K562 (cell line): ENCODE results near the gene TOM1L2. TPM values are rescaled to one million over a fixed set of nuclear protein-coding genes. Genes with fewer than 3 reads are reported as not detected.
A peak's percentile ranks its signal among the peaks of the same experiment; 100 is the strongest.

Experiments
- GABPA ChIP-seq: fragments of 200-800 bp; sonication (Bioruptor generic); conservative IDR thresholded peaks from 2 replicates; pipeline ENCODE4 v1.6.1; 2016; ENCODE audit warnings: low read depth, missing genetic modification characterization, missing compliant biosample characterization
- HDAC6 ChIP-seq: IDR thresholded peaks from 2 replicates; pipeline ENCODE4 v1.6.1; 2012; ENCODE audit warnings: low read depth, mild to moderate bottlenecking, control low read depth, inconsistent platforms, low read length, moderate library complexity
- NEUROD1 ChIP-seq: fragments of 150-350 bp; IDR thresholded peaks from 2 replicates; pipeline ENCODE4 v1.6.1; 2014; ENCODE audit warnings: borderline replicate concordance, low read length, low read depth; ENCODE audit not compliant: partially characterized antibody
- POLR3A ChIP-seq: IDR thresholded peaks from 2 replicates; pipeline ENCODE4 v1.6.1; 2011; ENCODE audit warnings: borderline replicate concordance, mild to moderate bottlenecking, moderate library complexity; ENCODE audit not compliant: insufficient read length, insufficient read depth; ENCODE audit errors: extremely low read depth
- SMAD3 ChIP-seq: fragments of 450-650 bp; formaldehyde crosslinking; conservative IDR thresholded peaks from 2 replicates; pipeline ENCODE4 v1.4.0; 2020; ENCODE audit warnings: mild to moderate bottlenecking
- SMAD4 ChIP-seq: fragments of 250-450 bp; sonication (Bioruptor Pico); conservative IDR thresholded peaks from 2 replicates; pipeline ENCODE4 v1.8.0; 2021; ENCODE audit warnings: inconsistent platforms, mild to moderate bottlenecking, moderate library complexity
- TEAD4 ChIP-seq, 2 experiments: sonication (generic) in 1 of 2; formaldehyde crosslinking in 1 of 2; IDR thresholded peaks; 2 replicates each; pipeline versions ENCODE4 v1.6.1 to v1.8.0; 2012 to 2022; ENCODE audit warnings: borderline replicate concordance in 1 of 2, inconsistent platforms in 1 of 2, low read length in 1 of 2, mild to moderate bottlenecking in 1 of 2, missing genetic modification reagents in 1 of 2
- XRCC4 ChIP-seq: IDR thresholded peaks from one replicate; pipeline ENCODE4 v1.6.1; 2011; ENCODE audit not compliant: insufficient read depth, insufficient read length; ENCODE audit errors: extremely low read depth
- ZNF444 ChIP-seq: fragments of 250-450 bp; sonication (Bioruptor Pico); IDR thresholded peaks from 2 replicates; pipeline ENCODE4 v1.4.0; 2020; ENCODE audit warnings: mild to moderate bottlenecking, moderate library complexity
- polyA plus RNA-seq, 8 experiments: library from polyadenylated mRNA; depleted of rRNA in 4 of 8; stranded (reverse) in 5 of 8; unstranded in 3 of 8; fragments of >200 nt; fragmentation: Nextera tagmentation in 2 of 8; fragmentation: Illumina TruSeq in 1 of 8; extraction: Ambion mirVana in 2 of 8; extraction: Trizol in 1 of 8; gene quantifications; 2 replicates each; pipeline versions ENCODE4 v1.2.1 to v1.2.3, GENCODE V29; 2011 to 2014; ENCODE audit warnings: inconsistent platforms in 1 of 8, missing spikeins in 1 of 8
- total RNA-seq, 7 experiments: library from RNA; depleted of rRNA in 6 of 7; stranded (reverse); fragments of >200 nt in 6 of 7; fragmentation: Illumina TruSeq in 2 of 7; extraction: Trizol in 2 of 7; gene quantifications; 2 replicates each; pipeline versions ENCODE4 v1.2.1 to v1.2.3, GENCODE V29; 2011 to 2021; ENCODE audit warnings: low replicate concordance in 1 of 7
- TF ChIP-seq, protein P1 (sequence below): fragments of 200-400 bp; formaldehyde crosslinking; IDR thresholded peaks from 2 replicates; pipeline ENCODE4 v1.6.1; 2017; ENCODE audit warnings: mild to moderate bottlenecking, low read depth, low read length, moderate library complexity
- TF ChIP-seq, protein P2 (sequence below): fragments of 450-650 bp; IDR thresholded peaks from 2 replicates; pipeline ENCODE4 v1.6.1; 2016; ENCODE audit warnings: missing biosample characterization, missing genetic modification characterization
- TF ChIP-seq, protein P3 (sequence below): sonication (generic); formaldehyde crosslinking; IDR thresholded peaks from 2 replicates; pipeline ENCODE4 v1.8.1; 2023; ENCODE audit warnings: missing genetic modification reagents, mild to moderate bottlenecking, borderline replicate concordance
- TF ChIP-seq, protein P4 (sequence below): fragments of 450-650 bp; formaldehyde crosslinking; IDR thresholded peaks from 2 replicates; pipeline ENCODE4 v1.4.0; 2020; ENCODE audit warnings: mild to moderate bottlenecking, mixed read lengths

Gene TOM1L2
- total and polyA plus RNA-seq, 9 of the 15 experiments (the other 6 are each of a cell fraction or from before 2014, with no cell fraction given) = 0.07 to 6.0 (median 2.5) TPM

DNA sequence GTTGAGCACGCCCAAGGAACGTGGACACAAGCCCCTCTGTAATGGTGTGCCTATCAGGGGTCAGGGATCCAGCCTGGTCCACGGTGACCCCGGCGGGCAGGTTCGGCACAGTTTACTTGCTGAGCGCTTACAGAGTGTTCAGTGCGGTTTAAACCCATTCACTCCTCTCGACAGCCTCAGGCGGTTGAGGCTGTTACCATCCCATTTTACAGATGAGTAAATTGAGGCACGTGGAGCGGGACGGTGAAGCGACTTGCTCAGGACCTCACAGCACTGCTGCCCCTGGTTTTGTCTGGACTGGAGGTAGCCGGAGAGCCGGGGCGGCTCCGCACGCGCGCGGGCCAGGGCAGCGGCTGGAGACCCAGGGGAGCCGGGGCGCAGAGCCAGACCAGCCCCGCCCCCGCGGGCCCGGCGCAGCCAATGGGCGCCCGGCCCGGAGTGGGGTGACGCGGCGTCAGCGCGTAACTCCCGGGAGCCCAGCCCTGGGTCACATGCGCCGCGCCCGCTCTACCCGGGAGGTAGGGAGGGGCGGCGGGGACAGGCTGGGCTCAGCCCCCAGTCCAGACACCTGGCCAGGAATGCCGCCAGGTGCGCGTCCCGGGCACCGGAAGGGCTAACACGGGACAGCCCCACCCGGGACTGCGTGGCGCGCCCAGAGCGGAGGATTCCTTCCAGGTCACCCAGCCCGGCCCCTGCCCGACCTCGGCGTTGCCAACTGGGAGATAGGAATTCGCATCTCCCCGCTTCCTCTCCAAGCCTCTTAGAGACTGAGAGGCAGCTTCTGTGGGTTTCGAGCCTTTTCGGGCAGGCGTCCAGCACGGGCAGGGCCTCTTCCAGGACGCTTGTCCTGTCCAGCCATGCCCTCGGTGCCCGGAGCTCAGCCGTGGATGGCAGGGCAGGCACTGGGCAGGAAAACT, 132.2 kb downstream of the TOM1L2 start (continued):
- no peak for TF ChIP-seq XRCC4
- TF ChIP-seq HDAC6 = no peak
- TF ChIP-seq, protein P1, sequence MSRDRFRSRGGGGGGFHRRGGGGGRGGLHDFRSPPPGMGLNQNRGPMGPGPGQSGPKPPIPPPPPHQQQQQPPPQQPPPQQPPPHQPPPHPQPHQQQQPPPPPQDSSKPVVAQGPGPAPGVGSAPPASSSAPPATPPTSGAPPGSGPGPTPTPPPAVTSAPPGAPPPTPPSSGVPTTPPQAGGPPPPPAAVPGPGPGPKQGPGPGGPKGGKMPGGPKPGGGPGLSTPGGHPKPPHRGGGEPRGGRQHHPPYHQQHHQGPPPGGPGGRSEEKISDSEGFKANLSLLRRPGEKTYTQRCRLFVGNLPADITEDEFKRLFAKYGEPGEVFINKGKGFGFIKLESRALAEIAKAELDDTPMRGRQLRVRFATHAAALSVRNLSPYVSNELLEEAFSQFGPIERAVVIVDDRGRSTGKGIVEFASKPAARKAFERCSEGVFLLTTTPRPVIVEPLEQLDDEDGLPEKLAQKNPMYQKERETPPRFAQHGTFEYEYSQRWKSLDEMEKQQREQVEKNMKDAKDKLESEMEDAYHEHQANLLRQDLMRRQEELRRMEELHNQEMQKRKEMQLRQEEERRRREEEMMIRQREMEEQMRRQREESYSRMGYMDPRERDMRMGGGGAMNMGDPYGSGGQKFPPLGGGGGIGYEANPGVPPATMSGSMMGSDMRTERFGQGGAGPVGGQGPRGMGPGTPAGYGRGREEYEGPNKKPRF = no peak
- peak; percentile 89 for TF ChIP-seq GABPA (tag)
- TF ChIP-seq, protein P2, sequence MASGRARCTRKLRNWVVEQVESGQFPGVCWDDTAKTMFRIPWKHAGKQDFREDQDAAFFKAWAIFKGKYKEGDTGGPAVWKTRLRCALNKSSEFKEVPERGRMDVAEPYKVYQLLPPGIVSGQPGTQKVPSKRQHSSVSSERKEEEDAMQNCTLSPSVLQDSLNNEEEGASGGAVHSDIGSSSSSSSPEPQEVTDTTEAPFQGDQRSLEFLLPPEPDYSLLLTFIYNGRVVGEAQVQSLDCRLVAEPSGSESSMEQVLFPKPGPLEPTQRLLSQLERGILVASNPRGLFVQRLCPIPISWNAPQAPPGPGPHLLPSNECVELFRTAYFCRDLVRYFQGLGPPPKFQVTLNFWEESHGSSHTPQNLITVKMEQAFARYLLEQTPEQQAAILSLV (tag) = no peak
- TF ChIP-seq, protein P3, sequence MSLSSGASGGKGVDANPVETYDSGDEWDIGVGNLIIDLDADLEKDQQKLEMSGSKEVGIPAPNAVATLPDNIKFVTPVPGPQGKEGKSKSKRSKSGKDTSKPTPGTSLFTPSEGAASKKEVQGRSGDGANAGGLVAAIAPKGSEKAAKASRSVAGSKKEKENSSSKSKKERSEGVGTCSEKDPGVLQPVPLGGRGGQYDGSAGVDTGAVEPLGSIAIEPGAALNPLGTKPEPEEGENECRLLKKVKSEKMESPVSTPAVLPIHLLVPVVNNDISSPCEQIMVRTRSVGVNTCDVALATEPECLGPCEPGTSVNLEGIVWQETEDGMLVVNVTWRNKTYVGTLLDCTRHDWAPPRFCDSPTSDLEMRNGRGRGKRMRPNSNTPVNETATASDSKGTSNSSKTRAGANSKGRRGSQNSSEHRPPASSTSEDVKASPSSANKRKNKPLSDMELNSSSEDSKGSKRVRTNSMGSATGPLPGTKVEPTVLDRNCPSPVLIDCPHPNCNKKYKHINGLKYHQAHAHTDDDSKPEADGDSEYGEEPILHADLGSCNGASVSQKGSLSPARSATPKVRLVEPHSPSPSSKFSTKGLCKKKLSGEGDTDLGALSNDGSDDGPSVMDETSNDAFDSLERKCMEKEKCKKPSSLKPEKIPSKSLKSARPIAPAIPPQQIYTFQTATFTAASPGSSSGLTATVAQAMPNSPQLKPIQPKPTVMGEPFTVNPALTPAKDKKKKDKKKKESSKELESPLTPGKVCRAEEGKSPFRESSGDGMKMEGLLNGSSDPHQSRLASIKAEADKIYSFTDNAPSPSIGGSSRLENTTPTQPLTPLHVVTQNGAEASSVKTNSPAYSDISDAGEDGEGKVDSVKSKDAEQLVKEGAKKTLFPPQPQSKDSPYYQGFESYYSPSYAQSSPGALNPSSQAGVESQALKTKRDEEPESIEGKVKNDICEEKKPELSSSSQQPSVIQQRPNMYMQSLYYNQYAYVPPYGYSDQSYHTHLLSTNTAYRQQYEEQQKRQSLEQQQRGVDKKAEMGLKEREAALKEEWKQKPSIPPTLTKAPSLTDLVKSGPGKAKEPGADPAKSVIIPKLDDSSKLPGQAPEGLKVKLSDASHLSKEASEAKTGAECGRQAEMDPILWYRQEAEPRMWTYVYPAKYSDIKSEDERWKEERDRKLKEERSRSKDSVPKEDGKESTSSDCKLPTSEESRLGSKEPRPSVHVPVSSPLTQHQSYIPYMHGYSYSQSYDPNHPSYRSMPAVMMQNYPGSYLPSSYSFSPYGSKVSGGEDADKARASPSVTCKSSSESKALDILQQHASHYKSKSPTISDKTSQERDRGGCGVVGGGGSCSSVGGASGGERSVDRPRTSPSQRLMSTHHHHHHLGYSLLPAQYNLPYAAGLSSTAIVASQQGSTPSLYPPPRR = no peak
- no peak for TF ChIP-seq POLR3A
- peak; percentile 63 for TF ChIP-seq NEUROD1
- TF ChIP-seq, protein P4, sequence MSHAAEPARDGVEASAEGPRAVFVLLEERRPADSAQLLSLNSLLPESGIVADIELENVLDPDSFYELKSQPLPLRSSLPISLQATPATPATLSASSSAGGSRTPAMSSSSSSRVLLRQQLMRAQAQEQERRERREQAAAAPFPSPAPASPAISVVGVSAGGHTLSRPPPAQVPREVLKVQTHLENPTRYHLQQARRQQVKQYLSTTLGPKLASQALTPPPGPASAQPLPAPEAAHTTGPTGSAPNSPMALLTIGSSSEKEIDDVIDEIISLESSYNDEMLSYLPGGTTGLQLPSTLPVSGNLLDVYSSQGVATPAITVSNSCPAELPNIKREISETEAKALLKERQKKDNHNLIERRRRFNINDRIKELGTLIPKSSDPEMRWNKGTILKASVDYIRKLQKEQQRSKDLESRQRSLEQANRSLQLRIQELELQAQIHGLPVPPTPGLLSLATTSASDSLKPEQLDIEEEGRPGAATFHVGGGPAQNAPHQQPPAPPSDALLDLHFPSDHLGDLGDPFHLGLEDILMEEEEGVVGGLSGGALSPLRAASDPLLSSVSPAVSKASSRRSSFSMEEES (CRISPR knock-in tag) = no peak
- no peak for TF ChIP-seq ZNF444 (CRISPR knock-in tag)
- TF ChIP-seq SMAD3 (CRISPR knock-in tag) = 0 out of 2 replicates have a peak, but pooled peaks have one; percentile 67
- TF ChIP-seq SMAD4 (CRISPR knock-in tag) = peak; percentile 85
- no peak for TF ChIP-seq TEAD4 (IDR thresholded peaks at IDR 0.05; ENCODE audit: low read length)
- TF ChIP-seq TEAD4 (CRISPR knock-in tag; IDR thresholded peaks at IDR 0.05; ENCODE audit: borderline replicate concordance) = no peak
